GM12864 (cell line): ENCODE data around the gene C12orf76.

Experiments
- DNase-seq: peaks from one replicate; pipeline ENCODE4 v3.0.0-alpha.2; 2011; ENCODE audit warnings: low read depth
- H3K4me3 ChIP-seq: 2 replicates; pipeline ENCODE4 v1.5.1; 2011; ENCODE audit warnings: mild to moderate bottlenecking, low read depth, low read length, control low read depth
- TF ChIP-seq, protein P1 (sequence below): IDR thresholded peaks from 2 replicates; pipeline ENCODE4 v1.5.1; 2011; ENCODE audit warnings: low read depth, mild to moderate bottlenecking, moderate library complexity, low read length, control low read depth, inconsistent platforms; ENCODE audit errors: missing control alignments

The C12orf76 gene

DNA sequence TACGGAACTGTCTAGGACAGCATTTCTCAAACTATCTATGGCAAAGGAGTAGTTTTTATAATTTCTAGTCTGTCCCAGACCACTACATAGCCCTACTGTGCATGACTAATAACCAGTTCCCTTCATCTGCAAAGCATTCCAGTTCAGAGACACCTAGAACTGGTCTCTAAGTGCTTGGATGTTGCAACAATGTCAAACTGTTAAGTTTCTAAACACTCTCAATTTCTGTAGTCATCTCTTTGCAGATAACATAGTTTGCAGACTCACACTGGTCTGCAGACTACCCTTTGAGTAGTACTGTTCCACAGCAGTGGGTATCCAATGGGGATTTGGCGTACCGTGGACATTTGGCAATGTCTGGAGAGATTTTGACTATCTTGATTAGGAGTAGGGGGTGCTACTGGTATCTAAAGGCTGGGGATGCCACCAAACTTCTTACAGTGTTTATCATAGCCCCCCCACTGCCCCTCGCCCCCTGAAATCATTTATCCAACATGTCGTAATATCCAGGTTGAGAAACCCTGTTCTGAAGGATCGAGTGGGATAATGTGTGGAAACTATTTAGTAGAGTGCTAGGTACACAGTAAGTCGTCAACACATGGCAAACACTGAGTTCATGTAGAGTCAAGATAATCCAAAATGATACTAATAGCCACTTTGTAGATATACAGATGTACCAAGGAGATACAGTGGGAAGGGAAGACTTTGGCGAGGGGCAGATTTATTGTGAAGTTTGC, 1.7 kb downstream of the C12orf76 start:
- DNase-seq: no peak
- H3K4me3 ChIP-seq: no peak overlapping the region; the same call in 1 of the 2 replicates
- TF ChIP-seq, protein P1, sequence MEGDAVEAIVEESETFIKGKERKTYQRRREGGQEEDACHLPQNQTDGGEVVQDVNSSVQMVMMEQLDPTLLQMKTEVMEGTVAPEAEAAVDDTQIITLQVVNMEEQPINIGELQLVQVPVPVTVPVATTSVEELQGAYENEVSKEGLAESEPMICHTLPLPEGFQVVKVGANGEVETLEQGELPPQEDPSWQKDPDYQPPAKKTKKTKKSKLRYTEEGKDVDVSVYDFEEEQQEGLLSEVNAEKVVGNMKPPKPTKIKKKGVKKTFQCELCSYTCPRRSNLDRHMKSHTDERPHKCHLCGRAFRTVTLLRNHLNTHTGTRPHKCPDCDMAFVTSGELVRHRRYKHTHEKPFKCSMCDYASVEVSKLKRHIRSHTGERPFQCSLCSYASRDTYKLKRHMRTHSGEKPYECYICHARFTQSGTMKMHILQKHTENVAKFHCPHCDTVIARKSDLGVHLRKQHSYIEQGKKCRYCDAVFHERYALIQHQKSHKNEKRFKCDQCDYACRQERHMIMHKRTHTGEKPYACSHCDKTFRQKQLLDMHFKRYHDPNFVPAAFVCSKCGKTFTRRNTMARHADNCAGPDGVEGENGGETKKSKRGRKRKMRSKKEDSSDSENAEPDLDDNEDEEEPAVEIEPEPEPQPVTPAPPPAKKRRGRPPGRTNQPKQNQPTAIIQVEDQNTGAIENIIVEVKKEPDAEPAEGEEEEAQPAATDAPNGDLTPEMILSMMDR: no peak

DNA sequence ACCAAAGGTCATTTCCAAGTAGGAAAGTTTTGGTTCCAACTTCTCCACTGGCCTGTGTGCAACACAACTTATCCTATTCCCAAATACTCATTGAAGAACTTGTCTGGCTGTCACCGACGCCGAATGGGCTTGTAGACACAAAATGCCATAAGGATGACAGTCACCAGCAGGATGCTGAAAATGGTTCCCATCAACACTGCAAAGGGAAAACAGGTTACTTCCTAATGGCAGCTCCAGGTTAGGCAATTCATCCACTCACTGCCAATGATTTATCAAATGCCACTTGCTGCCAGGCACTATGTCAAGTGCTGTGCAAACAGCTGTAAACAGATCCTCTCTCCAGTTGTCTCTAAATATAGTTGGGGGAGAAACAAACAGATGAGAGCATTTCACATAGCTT, 6.1 kb downstream of the C12orf76 start:
- no peak for DNase-seq

GRCh38 chr12:110039085-110039807, 9.1 kb downstream of the C12orf76 start:
- TF ChIP-seq, protein P1: no peak
- no peak for DNase-seq
- H3K4me3 ChIP-seq: no peak overlapping the region

More for the DNA sequence above, 6.1 kb downstream of the C12orf76 start:
- TF ChIP-seq, protein P1: no peak
- no peak overlapping the region for H3K4me3 ChIP-seq

GRCh38 chr12:110038741-110039084, 9.6 kb downstream of the C12orf76 start:
- H3K4me3 ChIP-seq: no peak overlapping the region
- DNase-seq: no peak
- TF ChIP-seq, protein P1: no peak

GRCh38 chr12:110037315-110037714, 11.0 kb downstream of the C12orf76 start:
- DNase-seq: no peak
- TF ChIP-seq, protein P1: no peak
- H3K4me3 ChIP-seq: no peak overlapping the region

GRCh38 chr12:110035534-110036104, 12.7 kb downstream of the C12orf76 start:
- TF ChIP-seq, protein P1: no peak
- no peak for DNase-seq
- H3K4me3 ChIP-seq: no peak overlapping the region
